HCEC 1CT (cell line): Measurements from ENCODE around the gene CDKAL1.

ENCODE experiments used
- DNase-seq: peaks from one replicate; pipeline ENCODE4 v3.0.0-alpha.2; 2017

CDKAL1 gene

GRCh38 chr6:21279619-21280018 is 745.4 kb downstream of the CDKAL1 start:
- DNase-seq, result no peak

DNA sequence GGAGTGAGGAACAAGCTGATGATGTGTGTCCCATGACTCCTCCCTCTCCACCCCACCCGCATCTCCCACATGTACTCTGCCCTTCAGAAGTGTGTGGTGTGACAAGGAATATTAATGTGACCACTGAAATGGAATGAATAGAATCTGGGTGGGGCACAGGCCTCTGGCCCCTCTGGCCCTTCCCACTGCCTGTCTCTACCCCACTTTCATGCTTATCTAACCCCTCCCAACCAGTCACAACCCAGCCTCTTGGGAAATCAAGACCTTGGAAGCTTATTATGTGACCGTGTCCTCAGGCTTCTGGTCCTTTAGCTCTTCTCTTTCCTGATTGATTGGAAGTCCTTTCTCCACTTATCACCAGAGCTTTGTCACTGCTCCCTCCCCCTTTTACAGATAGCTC is 747.1 kb downstream of the CDKAL1 start:
- DNase-seq, result no peak
